H1 (cell line): ENCODE results near the gene SLC35E1. TPM values are rescaled to one million over a fixed set of nuclear protein-coding genes. Genes with fewer than 3 reads are reported as not detected.

Source experiments
- CTCF ChIA-PET: fragments of 300-600 bp; sonication (Branson Sonifier 250); formaldehyde crosslinking; loops from one replicate; lab custom pipeline; 2021; ENCODE audit not compliant: partially characterized antibody; lab: Charles Lee
- POLR2A ChIA-PET: fragments of 300-600 bp; sonication (Branson Sonifier 250); formaldehyde crosslinking; loops from one replicate; lab custom pipeline; 2021; ENCODE audit warnings: inconsistent platforms; ENCODE audit not compliant: partially characterized antibody; lab: Charles Lee
- DNase-seq, 2 experiments: peaks; one replicate each; pipeline versions ENCODE4 v3.0.0 to v3.0.0-alpha.2; 2010 to 2022; ENCODE audit warnings: low spot score in 2 of 2, low read depth in 1 of 2, mixed read lengths in 1 of 2
- FAIRE-seq: peaks from 2 replicates; lab custom pipeline; 2011; peaks lifted over from hg19 to GRCh38; lab: Jason Lieb, UNC
- H2AFZ ChIP-seq: 2 replicates; pipeline ENCODE4 v1.8.1; 2012; ENCODE audit warnings: low read length, inconsistent platforms
- H2AK5ac ChIP-seq: 2 replicates; pipeline ENCODE4 v1.6.1; 2013; ENCODE audit warnings: low read depth, low read length
- H2BK120ac ChIP-seq: replicated peaks from 2 replicates; pipeline ENCODE3; 2013; ENCODE audit warnings: low read depth, low read length, inconsistent platforms
- H2BK12ac ChIP-seq: 2 replicates; pipeline ENCODE4 v1.6.1; 2013; ENCODE audit warnings: low read depth, low read length
- H2BK15ac ChIP-seq: 2 replicates; pipeline ENCODE4 v1.6.1; 2013; ENCODE audit warnings: low read length
- H2BK20ac ChIP-seq: 2 replicates; pipeline ENCODE4 v1.6.1; 2013; ENCODE audit warnings: low read length
- H2BK5ac ChIP-seq: 2 replicates; pipeline ENCODE4 v1.6.1; 2013; ENCODE audit warnings: low read depth, low read length
- H3K14ac ChIP-seq: 2 replicates; pipeline ENCODE4 v1.6.1; 2013; ENCODE audit warnings: inconsistent platforms; ENCODE audit not compliant: insufficient read length
- H3K18ac ChIP-seq: 2 replicates; pipeline ENCODE4 v1.6.1; 2013; ENCODE audit warnings: low read length; ENCODE audit errors: extremely low read depth
- H3K23ac ChIP-seq: 2 replicates; pipeline ENCODE4 v1.6.1; 2013; ENCODE audit warnings: inconsistent platforms; ENCODE audit not compliant: insufficient read length
- H3K23me2 ChIP-seq: 2 replicates; pipeline ENCODE4 v1.6.1; 2013; ENCODE audit warnings: low read depth, low read length
- H3K27ac ChIP-seq: 2 replicates; pipeline ENCODE4 v1.6.1; 2011; ENCODE audit warnings: low read depth, low read length, inconsistent platforms
- H3K27me3 ChIP-seq, 4 experiments: replicated peaks in 1 of 4; 1 replicate in 1 of 4; 2 replicates in 3 of 4; pipeline versions ENCODE4 v1.6.1 to v1.8.1; 2011 to 2013; ENCODE audit warnings: low read length in 3 of 4, mild to moderate bottlenecking in 3 of 4, inconsistent platforms in 2 of 4, mixed read lengths in 2 of 4, moderate library complexity in 1 of 4; ENCODE audit not compliant: control insufficient read depth in 3 of 4, insufficient read depth in 3 of 4; ENCODE audit errors: extremely low read depth in 1 of 4
- H3K36me3 ChIP-seq, 4 experiments: 2 replicates each; pipeline versions ENCODE4 v1.6.1 to v1.8.1; 2011 to 2013; ENCODE audit warnings: mild to moderate bottlenecking in 4 of 4, low read length in 3 of 4, moderate library complexity in 2 of 4, control low read depth in 1 of 4, inconsistent platforms in 1 of 4; ENCODE audit not compliant: insufficient read depth in 4 of 4, control insufficient read depth in 2 of 4
- H3K4ac ChIP-seq: replicated peaks from 2 replicates; pipeline ENCODE3; 2013; ENCODE audit warnings: low read length, low read depth, mixed read lengths, inconsistent platforms; ENCODE audit not compliant: insufficient read length
- H3K4me1 ChIP-seq, 4 experiments: replicated peaks in 1 of 4; 1 replicate in 1 of 4; 2 replicates in 3 of 4; pipeline versions ENCODE4 v1.6.1 to v1.8.1; 2011 to 2013; ENCODE audit warnings: low read length in 3 of 4, inconsistent platforms in 2 of 4, mixed read lengths in 1 of 4; ENCODE audit not compliant: insufficient read depth in 4 of 4, control insufficient read depth in 3 of 4
- H3K4me2 ChIP-seq, 2 experiments: 2 replicates each; pipeline versions ENCODE4 v1.6.1 to v1.8.1; 2011 to 2013; ENCODE audit warnings: low read depth in 2 of 2, low read length in 2 of 2, control low read depth in 1 of 2, inconsistent platforms in 1 of 2, mild to moderate bottlenecking in 1 of 2; ENCODE audit not compliant: insufficient read depth in 1 of 2
- H3K4me3 ChIP-seq, 4 experiments: fragments of 200-600, 300-600 bp in 1 of 4; sonication (generic), shearing (Covaris generic), sonication (Bioruptor Twin) in 1 of 4; 2 replicates each; pipeline versions ENCODE4 v1.5.1 to v1.8.1; 2011 to 2016; ENCODE audit warnings: low read length in 4 of 4, low read depth in 3 of 4, control low read depth in 2 of 4, inconsistent platforms in 2 of 4, mild to moderate bottlenecking in 2 of 4, mixed read lengths in 1 of 4, moderate library complexity in 1 of 4; ENCODE audit not compliant: insufficient read depth in 2 of 4; ENCODE audit errors: extremely low read depth in 1 of 4
- H3K56ac ChIP-seq: replicated peaks from 2 replicates; pipeline ENCODE3; 2013; ENCODE audit warnings: low read depth, mild to moderate bottlenecking, mixed read lengths, low read length, inconsistent platforms; ENCODE audit not compliant: insufficient read length
- H3K79me1 ChIP-seq: 2 replicates; pipeline ENCODE4 v1.6.1; 2013; ENCODE audit warnings: low read depth, low read length, control low read depth
- H3K79me2 ChIP-seq, 2 experiments: 2 replicates each; pipeline versions ENCODE4 v1.6.1 to v1.8.1; 2012 to 2013; ENCODE audit warnings: low read length in 2 of 2, mild to moderate bottlenecking in 2 of 2, inconsistent platforms in 1 of 2; ENCODE audit not compliant: insufficient read depth in 2 of 2, control insufficient read depth in 1 of 2
- H3K9ac ChIP-seq, 4 experiments: replicated peaks in 1 of 4; 1 replicate in 1 of 4; 2 replicates in 3 of 4; pipeline versions ENCODE4 v1.6.1 to v1.8.1; 2011 to 2013; ENCODE audit warnings: low read depth in 3 of 4, low read length in 3 of 4, control low read depth in 2 of 4, mild to moderate bottlenecking in 2 of 4, moderate library complexity in 2 of 4, inconsistent platforms in 1 of 4; ENCODE audit errors: extremely low read depth in 1 of 4
- H3K9me3 ChIP-seq, 2 experiments: 2 replicates each; pipeline versions ENCODE4 v1.6.1 to v1.8.1; 2012 to 2013; ENCODE audit warnings: mild to moderate bottlenecking in 2 of 2, moderate library complexity in 2 of 2, control low read depth in 1 of 2, inconsistent platforms in 1 of 2, low read depth in 1 of 2, low read length in 1 of 2, mixed read lengths in 1 of 2; ENCODE audit not compliant: insufficient read depth in 2 of 2
- H4K20me1 ChIP-seq, 2 experiments: replicated peaks in 1 of 2; 2 replicates each; pipeline versions ENCODE3 to v1.8.1; 2011 to 2013; ENCODE audit warnings: inconsistent platforms in 2 of 2, low read length in 2 of 2, mild to moderate bottlenecking in 1 of 2; ENCODE audit not compliant: insufficient read depth in 2 of 2, control insufficient read depth in 1 of 2
- H4K5ac ChIP-seq: 2 replicates; pipeline ENCODE4 v1.6.1; 2013; ENCODE audit warnings: low read length, low read depth, mixed read lengths, inconsistent platforms; ENCODE audit not compliant: insufficient read length
- H4K8ac ChIP-seq: 2 replicates; pipeline ENCODE4 v1.8.0; 2013; ENCODE audit warnings: mild to moderate bottlenecking, moderate library complexity, low read length, inconsistent platforms; ENCODE audit not compliant: insufficient read depth; ENCODE audit errors: extremely low read depth
- H4K91ac ChIP-seq: replicated peaks from 2 replicates; pipeline ENCODE3; 2013; ENCODE audit warnings: low read length, mixed read lengths, inconsistent platforms; ENCODE audit not compliant: insufficient read length
- BCL11A ChIP-seq, 2 experiments: IDR thresholded peaks; one replicate each; pipeline ENCODE4 v1.6.1; 2011; ENCODE audit warnings: low read depth in 2 of 2, low read length in 2 of 2, mild to moderate bottlenecking in 2 of 2
- CREB1 ChIP-seq: IDR thresholded peaks from 2 replicates; pipeline ENCODE4 v1.6.1; 2012; ENCODE audit warnings: inconsistent platforms
- RNF2 ChIP-seq: fragments of 200-900, 300-1000 bp; sonication (generic); IDR thresholded peaks from 2 replicates; pipeline ENCODE4 v1.7.1; 2016; ENCODE audit warnings: borderline replicate concordance, low read depth, mild to moderate bottlenecking, antibody characterized with exemption, low read length; ENCODE audit not compliant: poor library complexity, severe bottlenecking; ENCODE audit errors: missing control alignments
- SIRT6 ChIP-seq: IDR thresholded peaks from one replicate; pipeline ENCODE4 v1.7.1; 2012; ENCODE audit warnings: low read length, inconsistent platforms
- SP1 ChIP-seq: IDR thresholded peaks from 2 replicates; pipeline ENCODE4 v1.6.1; 2011; ENCODE audit warnings: low read depth, low read length
- SRF ChIP-seq: IDR thresholded peaks from 2 replicates; pipeline ENCODE4 v1.6.1; 2011; ENCODE audit warnings: mild to moderate bottlenecking, low read depth, low read length, moderate library complexity
- ZNF274 ChIP-seq: IDR thresholded peaks from 2 replicates; pipeline ENCODE4 v1.7.0; 2012; ENCODE audit warnings: low read length, borderline replicate concordance; ENCODE audit errors: extremely low read depth
- WGBS, 2 experiments: shearing (Covaris generic) in 1 of 2; methylation state at CpG; one replicate each; pipeline versions ENCODE4 v1.1.6 to v1.1.7; 2013 to 2015; ENCODE audit warnings: low lambda C conversion rate in 2 of 2, mixed read lengths in 2 of 2, inconsistent platforms in 1 of 2, low coverage in 1 of 2, missing lambda C conversion rate in 1 of 2; ENCODE audit not compliant: insufficient replicate concordance in 2 of 2, insufficient coverage in 1 of 2, insufficient read length in 1 of 2; ENCODE audit errors: extremely low coverage in 1 of 2, missing lambda C conversion rate in 1 of 2; 5-methylcytosine and 5-hydroxymethylcytosine counted together
- polyA plus RNA-seq, 7 experiments: library from polyadenylated mRNA; depleted of rRNA in 3 of 7; stranded (reverse) in 5 of 7; unstranded in 2 of 7; fragments of >200 nt in 5 of 7; fragments of 200-250 nt in 2 of 7; gene quantifications; 1 replicate in 5 of 7; 2 replicates in 1 of 7; 4 replicates in 1 of 7; pipeline versions ENCODE4 v1.2.1 to v1.2.3, GENCODE V29; 2011 to 2013; ENCODE audit warnings: missing spikeins in 2 of 7, mixed read lengths in 2 of 7
- total RNA-seq: library from RNA; stranded (reverse); fragmentation: NEBNext Ultra II Directional; extraction: Animal tissue kit (Norgen Biotek cat#: 25700); gene quantifications from 2 replicates; pipeline ENCODE4 v1.2.1, GENCODE V29; 2021
- TF ChIP-seq, protein P1 (sequence below): IDR thresholded peaks from 2 replicates; pipeline ENCODE4 v1.6.1; 2011; ENCODE audit warnings: low read length, improper control_type of control experiment

Gene SLC35E1
- total and polyA plus RNA-seq, 2 of the 8 experiments (the other 6 are each of a cell fraction or from before 2014, with no cell fraction given), result 26.0 to 31.9 TPM

DNA sequence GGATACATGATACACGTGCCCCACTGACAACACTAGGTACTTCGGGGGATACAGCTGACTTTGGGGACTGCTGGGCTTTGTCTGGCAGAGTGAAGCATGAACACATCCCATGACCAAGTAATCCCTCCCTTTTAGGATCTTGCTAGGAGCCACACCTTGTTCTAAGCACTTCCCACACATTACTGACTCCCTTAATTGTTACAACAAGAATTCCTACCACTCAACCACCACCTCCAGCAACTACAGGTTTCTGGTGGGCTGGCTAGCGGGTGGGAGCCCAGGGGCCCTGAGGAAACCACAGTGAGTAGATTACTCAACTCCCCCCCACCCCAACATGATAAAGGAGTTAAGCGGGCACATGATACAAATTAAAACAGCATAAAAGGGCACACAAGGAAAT lies 7.2 kb upstream of the SLC35E1 start:
- Histone ChIP-seq H3K56ac (no peak overlapping the region), H3K14ac (no peak overlapping the region), H3K4me2 (no peak overlapping the region), H2BK15ac (no peak overlapping the region), H2BK5ac (no peak overlapping the region), H2AFZ (no peak overlapping the region), H3K27me3 (no peaks in the 10 kb centered on the region), H3K27ac (no peak overlapping the region)
- TF ChIP-seq ZNF274, result no peak
- TF ChIP-seq, protein P1, sequence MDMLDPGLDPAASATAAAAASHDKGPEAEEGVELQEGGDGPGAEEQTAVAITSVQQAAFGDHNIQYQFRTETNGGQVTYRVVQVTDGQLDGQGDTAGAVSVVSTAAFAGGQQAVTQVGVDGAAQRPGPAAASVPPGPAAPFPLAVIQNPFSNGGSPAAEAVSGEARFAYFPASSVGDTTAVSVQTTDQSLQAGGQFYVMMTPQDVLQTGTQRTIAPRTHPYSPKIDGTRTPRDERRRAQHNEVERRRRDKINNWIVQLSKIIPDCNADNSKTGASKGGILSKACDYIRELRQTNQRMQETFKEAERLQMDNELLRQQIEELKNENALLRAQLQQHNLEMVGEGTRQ, result no peak
- no peak for TF ChIP-seq BCL11A (IDR thresholded peaks at IDR 0.05; ENCODE audit: low read depth in 2 of 2, low read length in 2 of 2)
- TF ChIP-seq CREB1, result no peak
- TF ChIP-seq SRF, result no peak
- no peak for TF ChIP-seq SIRT6
- no peak for TF ChIP-seq RNF2
- TF ChIP-seq SP1, result no peak
- TF ChIP-seq, all 59 proteins: peak for 0
- Histone ChIP-seq H2BK120ac (no peak overlapping the region), H2BK20ac (no peak overlapping the region), H3K23me2 (no peaks in the 10 kb centered on the region), H4K5ac (no peak overlapping the region), H4K8ac (no peak overlapping the region), H3K79me2 (peaks cover 0 to 70% of the 10 kb centered on the region in 2 experiments; a peak in 2 of 4 replicates), H3K4me3 (no peak overlapping the region), H2BK12ac (no peak overlapping the region), H3K4ac (no peak overlapping the region), H3K18ac (no peak overlapping the region), H3K79me1 (peaks cover 30% of the 10 kb centered on the region), H3K23ac (no peak overlapping the region), H3K4me1 (peaks cover 0 to 9% (median 2%) of the 10 kb centered on the region in 4 experiments; a peak in 5 of 7 replicates), H3K9me3 (no peaks in the 10 kb centered on the region), H3K9ac (no peak overlapping the region), H2AK5ac (no peak overlapping the region), H4K91ac (no peak overlapping the region), H3K36me3 (peaks cover 0 to 18% (median 7%) of the 10 kb centered on the region in 4 experiments; a peak in 6 of 8 replicates), H4K20me1 (peaks cover 22 to 32% of the 10 kb centered on the region in 2 experiments)
- FAIRE-seq, result no peak
- no peak for DNase-seq
- WGBS, 2 experiments, result 95% methylated on average over 4 of the region's 4 CpGs; no CpG with 5 or more reads in 1 of the 2 experiments
- ChIA-PET POLR2A (interaction anchor here (0.9 to 1.4 kb wide), 3 partner anchors 11 to 48 kb away, joined by 3 to 4 read pairs (median 3); no protein-coding TSS in a partner anchor), CTCF (interaction anchor here (0.8 to 2.0 kb wide), 2 partner anchors 10 to 71 kb away, joined by 4 to 8 read pairs; no protein-coding TSS in a partner anchor)
